ENCODE data around the gene NRG2. TPM values are rescaled to one million over a fixed set of nuclear protein-coding genes. Genes with fewer than 3 reads are reported as not detected.

Gene NRG2
- total and polyA plus RNA-seq, 2 of the 8 experiments (the other 6 are each of a cell fraction or from before 2014, with no cell fraction given), result 0.27 to 0.54 TPM

DNA sequence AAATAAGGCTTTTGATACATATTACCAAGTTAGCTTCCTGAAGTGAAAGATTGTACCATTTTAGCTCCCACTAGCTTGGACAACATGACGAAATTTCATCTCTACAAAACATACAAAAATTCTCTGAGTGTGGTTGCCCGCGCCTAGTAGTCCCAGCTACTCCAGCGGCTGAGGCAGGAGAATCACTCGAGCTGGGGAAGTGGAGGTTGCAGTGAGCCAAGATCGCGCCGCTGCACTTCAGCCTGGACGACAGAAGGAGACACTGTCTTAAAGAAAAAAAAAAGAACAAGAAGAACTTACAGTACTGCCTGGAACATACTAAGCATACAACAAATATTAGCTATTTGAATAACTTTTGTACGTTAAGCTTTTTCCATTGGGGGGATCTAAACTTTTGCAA lies 29.7 kb upstream of the NRG2 start (continued):
- TF ChIP-seq CTBP2 (IDR thresholded peaks at IDR 0.05; ENCODE audit: borderline replicate concordance, insufficient read depth, insufficient read length, low read length) (no peak), CBX5 (IDR thresholded peaks at IDR 0.05; ENCODE audit: low read depth, low read length) (no peak)

Data from H1 (cell line).